ENCODE results near the gene DENND2D. TPM values are rescaled to one million over a fixed set of nuclear protein-coding genes. Genes with fewer than 3 reads are reported as not detected.
"Not testable (repeated sequence)": the region's sequence is repeated elsewhere in the genome, so short reads cannot be mapped to it uniquely, and the experiment has no call there.

The DENND2D gene
- total RNA-seq, 1 donor from 2014 or later, result 205 TPM

- intact Hi-C loops (cut with micrococcal nuclease), result loop anchor here (1.0 to 10.0 kb wide), 8 partner anchors 32 to 572 kb away; partner anchors contain the start of genes C1orf162 and LRIF1
- Mint-ChIP-seq H3K36me3 (ENCODE audit: low read depth) (peaks cover 5% of the 10 kb centered on the region), H3K27ac (peak overlapping the region; percentile 96), H3K4me1 (ENCODE audit: low read depth) (peaks cover 94% of the 10 kb centered on the region), H3K27me3 (ENCODE audit: insufficient read depth) (no peaks in the 10 kb centered on the region), H3K4me3 (peak overlapping the region; percentile 72), H3K9me3 (no peaks in the 10 kb centered on the region)
- DNase-seq (ENCODE audit: low spot score), result no peak
Measured at GRCh38 chr1:111219557-111220286, 19.3 kb upstream of the DENND2D start.

- no peak for DNase-seq (ENCODE audit: low spot score)
- no peaks in the 10 kb centered on the region for H3K9me3 Mint-ChIP-seq
Measured at GRCh38 chr1:111218701-111219556, 18.5 kb upstream of the DENND2D start.

GRCh38 chr1:111217183-111217910 is 16.9 kb upstream of the DENND2D start:
- intact Hi-C loops (cut with micrococcal nuclease), result loop anchor here (2.0 to 5.0 kb wide), 6 partner anchors 13 to 549 kb away; partner anchors contain the start of gene LRIF1
- peak overlapping the region; percentile 64 for H3K4me3 Mint-ChIP-seq
- no peak for DNase-seq (ENCODE audit: low spot score)
- no peaks in the 10 kb centered on the region for H3K9me3 Mint-ChIP-seq
- peak overlapping the region; percentile 94 for H3K27ac Mint-ChIP-seq
- peaks cover 7% of the 10 kb centered on the region for H3K36me3 Mint-ChIP-seq (ENCODE audit: low read depth)
- H3K27me3 Mint-ChIP-seq (ENCODE audit: insufficient read depth), result no peaks in the 10 kb centered on the region
- peaks cover 99% of the 10 kb centered on the region for H3K4me1 Mint-ChIP-seq (ENCODE audit: low read depth)

More at GRCh38 chr1:111218701-111219556, 18.5 kb upstream of the DENND2D start:
- Mint-ChIP-seq H3K27ac (peak overlapping the region; percentile 96), H3K4me1 (ENCODE audit: low read depth) (peaks cover 97% of the 10 kb centered on the region), H3K4me3 (peak overlapping the region; percentile 72), H3K27me3 (ENCODE audit: insufficient read depth) (no peaks in the 10 kb centered on the region), H3K36me3 (ENCODE audit: low read depth) (peaks cover 5% of the 10 kb centered on the region)
- intact Hi-C loops (cut with micrococcal nuclease), result loop anchor here (1.0 to 5.0 kb wide), 3 partner anchors 257 to 572 kb away; partner anchors contain the start of gene LRIF1

GRCh38 chr1:111216751-111217150 is 16.3 kb upstream of the DENND2D start:
- Mint-ChIP-seq H3K4me1 (ENCODE audit: low read depth) (peaks cover 97% of the 10 kb centered on the region), H3K4me3 (peak overlapping the region; percentile 64), H3K27ac (peak overlapping the region; percentile 94), H3K9me3 (no peaks in the 10 kb centered on the region), H3K27me3 (ENCODE audit: insufficient read depth) (no peaks in the 10 kb centered on the region), H3K36me3 (ENCODE audit: low read depth) (peaks cover 7% of the 10 kb centered on the region)
- no peak for DNase-seq (ENCODE audit: low spot score)
- intact Hi-C loops (cut with micrococcal nuclease), result loop anchor here (1.0 to 5.0 kb wide), 10 partner anchors 14 to 548 kb away; partner anchors contain the start of genes ATP5PB, DDX20, DENND2D and LRIF1

- Mint-ChIP-seq H3K4me1 (ENCODE audit: low read depth) (peaks cover 88% of the 10 kb centered on the region), H3K27ac (peak overlapping the region; percentile 94), H3K4me3 (peak overlapping the region; percentile 64)
- not testable (repeated sequence) for H3K36me3 Mint-ChIP-seq (ENCODE audit: low read depth); H3K9me3 Mint-ChIP-seq; H3K27me3 Mint-ChIP-seq (ENCODE audit: insufficient read depth); DNase-seq (ENCODE audit: low spot score)
- intact Hi-C loops (cut with micrococcal nuclease), result loop anchor here (5.0 kb wide), 2 partner anchors 253 to 407 kb away; partner anchors contain the start of gene LRIF1
Measured at GRCh38 chr1:111215285-111215684, 14.8 kb upstream of the DENND2D start.

- Mint-ChIP-seq H3K27me3 (ENCODE audit: insufficient read depth) (no peaks in the 10 kb centered on the region), H3K27ac (peak overlapping the region; percentile 94), H3K4me1 (ENCODE audit: low read depth) (peaks cover 84% of the 10 kb centered on the region), H3K36me3 (ENCODE audit: low read depth) (peaks cover 5% of the 10 kb centered on the region), H3K4me3 (peak overlapping the region; percentile 64), H3K9me3 (no peaks in the 10 kb centered on the region)
- intact Hi-C loops (cut with micrococcal nuclease), result loop anchor here (1.0 to 5.0 kb wide), 3 partner anchors 7 to 407 kb away; partner anchors contain the start of gene LRIF1
- DNase-seq (ENCODE audit: low spot score), result no peak
Measured at GRCh38 chr1:111214884-111215283, 14.4 kb upstream of the DENND2D start.

GRCh38 chr1:111214074-111214801 is 13.8 kb upstream of the DENND2D start:
- no peak for DNase-seq (ENCODE audit: low spot score)

GRCh38 chr1:111213412-111213811 is 13.0 kb upstream of the DENND2D start:
- intact Hi-C loops (cut with micrococcal nuclease), result no loop called here
- Mint-ChIP-seq H3K27me3 (ENCODE audit: insufficient read depth) (no peaks in the 10 kb centered on the region), H3K4me1 (ENCODE audit: low read depth) (peaks cover 71% of the 10 kb centered on the region), H3K9me3 (no peaks in the 10 kb centered on the region), H3K4me3 (peak overlapping the region; percentile 64), H3K36me3 (ENCODE audit: low read depth) (peaks cover 2% of the 10 kb centered on the region), H3K27ac (peak overlapping the region; percentile 94)
- no peak for DNase-seq (ENCODE audit: low spot score)

More at GRCh38 chr1:111214074-111214801, 13.8 kb upstream of the DENND2D start:
- Mint-ChIP-seq H3K27ac (peak overlapping the region; percentile 94), H3K36me3 (ENCODE audit: low read depth) (peaks cover 2% of the 10 kb centered on the region), H3K4me1 (ENCODE audit: low read depth) (peaks cover 78% of the 10 kb centered on the region), H3K9me3 (no peaks in the 10 kb centered on the region), H3K27me3 (ENCODE audit: insufficient read depth) (no peaks in the 10 kb centered on the region), H3K4me3 (peak overlapping the region; percentile 64)
- intact Hi-C loops (cut with micrococcal nuclease), result loop anchor here (1.0 kb wide), 1 partner anchor 8 kb away; no protein-coding TSS in a partner anchor

- H3K36me3 Mint-ChIP-seq (ENCODE audit: low read depth), result peaks cover 2% of the 10 kb centered on the region
- DNase-seq (ENCODE audit: low spot score), result no peak
- peak overlapping the region; percentile 75 for H3K27ac Mint-ChIP-seq
- intact Hi-C loops (cut with micrococcal nuclease), result no loop called here
- no peaks in the 10 kb centered on the region for H3K27me3 Mint-ChIP-seq (ENCODE audit: insufficient read depth)
- peaks cover 65% of the 10 kb centered on the region for H3K4me1 Mint-ChIP-seq (ENCODE audit: low read depth)
- no peaks in the 10 kb centered on the region for H3K9me3 Mint-ChIP-seq
- peak overlapping the region; percentile 54 for H3K4me3 Mint-ChIP-seq
Measured at GRCh38 chr1:111212634-111213335, 12.3 kb upstream of the DENND2D start.

- H3K36me3 Mint-ChIP-seq (ENCODE audit: low read depth), result peaks cover 2% of the 10 kb centered on the region
- H3K9me3 Mint-ChIP-seq, result no peaks in the 10 kb centered on the region
- no peak for DNase-seq (ENCODE audit: low spot score)
- no peak overlapping the region for H3K27ac Mint-ChIP-seq
- intact Hi-C loops (cut with micrococcal nuclease), result no loop called here
- peaks cover 63% of the 10 kb centered on the region for H3K4me1 Mint-ChIP-seq (ENCODE audit: low read depth)
- no peaks in the 10 kb centered on the region for H3K27me3 Mint-ChIP-seq (ENCODE audit: insufficient read depth)
- no peak overlapping the region for H3K4me3 Mint-ChIP-seq
Measured at GRCh38 chr1:111211921-111212320, 11.5 kb upstream of the DENND2D start.

- DNase-seq (ENCODE audit: low spot score), result no peak
- H3K9me3 Mint-ChIP-seq, result no peaks in the 10 kb centered on the region
- peaks cover 4% of the 10 kb centered on the region for H3K36me3 Mint-ChIP-seq (ENCODE audit: low read depth)
- intact Hi-C loops (cut with micrococcal nuclease), result loop anchor here (10.0 kb wide), 1 partner anchor 975 kb away; no protein-coding TSS in a partner anchor
- H3K4me3 Mint-ChIP-seq, result no peak overlapping the region
- peaks cover 59% of the 10 kb centered on the region for H3K4me1 Mint-ChIP-seq (ENCODE audit: low read depth)
- H3K27me3 Mint-ChIP-seq (ENCODE audit: insufficient read depth), result no peaks in the 10 kb centered on the region
- no peak overlapping the region for H3K27ac Mint-ChIP-seq
Measured at GRCh38 chr1:111209622-111210021, 9.2 kb upstream of the DENND2D start.
